Lung (tissue), 12 donors: ENCODE measurements around the gene KRTAP5-9. TPM values are rescaled to one million over a fixed set of nuclear protein-coding genes. Genes with fewer than 3 reads are reported as not detected.
A peak's percentile ranks its signal among the peaks of the same experiment; 100 is the strongest.
"Not testable (repeated sequence)": the region's sequence is repeated elsewhere in the genome, so short reads cannot be mapped to it uniquely, and the experiment has no call there.

Experiments used
- ATAC-seq: fragments of 200-7000 bp; cut with Tn5 transposase; one replicate; pipeline ENCODE4 v1.9.1; 2020; ENCODE audit warnings: moderate number of reproducible peaks; ENCODE audit not compliant: insufficient read depth, low FRiP score
- DNase-seq, 3 donors: peaks; one replicate each; pipeline ENCODE4 v3.0.0-alpha.2; 2013 to 2017
- H3K27ac ChIP-seq, 2 donors: one replicate each; pipeline ENCODE4 v1.5.1; 2013; ENCODE audit warnings: mild to moderate bottlenecking in 2 of 2, moderate library complexity in 2 of 2, control low read depth in 1 of 2, inconsistent platforms in 1 of 2, low read depth in 1 of 2, low read length in 1 of 2
- H3K27me3 ChIP-seq, 3 donors: one replicate each; pipeline ENCODE4 v1.5.1; 2013; ENCODE audit warnings: low read length in 2 of 3; ENCODE audit not compliant: control insufficient read depth in 3 of 3, insufficient read depth in 3 of 3
- H3K36me3 ChIP-seq, 4 donors: one replicate each; pipeline ENCODE4 v1.5.1; 2013; ENCODE audit warnings: low read length in 4 of 4, mild to moderate bottlenecking in 1 of 4, moderate library complexity in 1 of 4; ENCODE audit not compliant: control insufficient read depth in 4 of 4, insufficient read depth in 4 of 4
- H3K4me1 ChIP-seq, 5 donors: one replicate each; pipeline ENCODE4 v1.5.1; 2013; ENCODE audit warnings: low read length in 5 of 5, mild to moderate bottlenecking in 2 of 5, moderate library complexity in 1 of 5; ENCODE audit not compliant: control insufficient read depth in 5 of 5, insufficient read depth in 5 of 5
- H3K4me3 ChIP-seq: one replicate; pipeline ENCODE4 v1.5.1; 2013; ENCODE audit warnings: mild to moderate bottlenecking, control low read depth, moderate library complexity
- H3K9ac ChIP-seq, 2 donors: one replicate each; pipeline ENCODE4 v1.5.1; 2013; ENCODE audit warnings: low read length in 2 of 2, control low read depth in 1 of 2; ENCODE audit not compliant: insufficient read depth in 1 of 2
- H3K9me3 ChIP-seq, 4 donors: one replicate each; pipeline ENCODE4 v1.5.1; 2013; ENCODE audit warnings: low read length in 3 of 4, mild to moderate bottlenecking in 1 of 4, moderate library complexity in 1 of 4; ENCODE audit not compliant: control insufficient read depth in 4 of 4, insufficient read depth in 3 of 4
- CTCF ChIP-seq: IDR thresholded peaks from 2 replicates; pipeline ENCODE4 v1.5.1; 2012; ENCODE audit warnings: mild to moderate bottlenecking; ENCODE audit errors: control extremely low read depth, extremely low read depth
- WGBS, 2 donors: extraction: QIAGEN DNeasy Blood & Tissue Kit; methylation state at CpG; one replicate each; pipeline ENCODE4 v1.1.7; 2013; 5-methylcytosine and 5-hydroxymethylcytosine counted together
- polyA plus RNA-seq, 2 donors: library from polyadenylated mRNA; stranded (reverse); fragments of 200-250 nt; gene quantifications; one replicate each; pipeline ENCODE4 v1.2.1, GENCODE V29; 2013
- total RNA-seq, 2 donors: library from RNA; depleted of rRNA in 1 of 2; stranded (reverse); fragments of >200 nt in 1 of 2; gene quantifications; one replicate each; pipeline ENCODE4 v1.2.1, GENCODE V29; 2014 to 2021
- donor health status: control.
- donor health status: control.
- donor health status: Bipolar disorder and iron deficiency.
- donor health status: healthy.
- donor health status: DM: yes; HTN: yes; CAD: no.

Gene KRTAP5-9
- total and polyA plus RNA-seq, 4 donors: 0.13 to 0.52 (median 0.29) TPM

- ATAC-seq (no peak), DNase-seq (no peak)
- TF ChIP-seq CTCF: no peak
- no peak overlapping the region for H3K4me3 ChIP-seq
- no peak overlapping the region for H3K9ac ChIP-seq
- no peak overlapping the region for H3K27ac ChIP-seq
- no peaks in the 10 kb centered on the region for H3K4me1 ChIP-seq
- no peaks in the 10 kb centered on the region for H3K9me3 ChIP-seq
- WGBS, 2 donors: 91 to 96% methylated on average over 7 of the region's 7 CpGs
- no peaks in the 10 kb centered on the region for H3K36me3 ChIP-seq
- H3K27me3 ChIP-seq: peaks cover 0 to 5% (median 0%) of the 10 kb centered on the region in 3 donors
Observed at GRCh38 chr11:71577469-71578004, 29.3 kb downstream of the KRTAP5-9 start.

GRCh38 chr11:71579513-71579912, 31.3 kb downstream of the KRTAP5-9 start:
- WGBS, 2 donors: 69 to 72% methylated on average over 7 of the region's 7 CpGs

GRCh38 chr11:71580057-71581003, 32.1 kb downstream of the KRTAP5-9 start:
- TF ChIP-seq CTCF: peak; percentile 54
- H3K27ac ChIP-seq: no peak overlapping the region
- no peak overlapping the region for H3K4me3 ChIP-seq
- peaks cover 0 to 5% (median 0%) of the 10 kb centered on the region in 3 donors for H3K27me3 ChIP-seq
- no peaks in the 10 kb centered on the region for H3K9me3 ChIP-seq
- WGBS, 2 donors: 8 to 10% methylated on average over 8 of the region's 8 CpGs
- H3K9ac ChIP-seq: no peak overlapping the region
- DNase-seq: peak; percentile 63 to 86 (median 78)
- H3K4me1 ChIP-seq: no peaks in the 10 kb centered on the region
- peak; percentile 36 for ATAC-seq
- H3K36me3 ChIP-seq: no peaks in the 10 kb centered on the region

More at GRCh38 chr11:71579513-71579912, 31.3 kb downstream of the KRTAP5-9 start:
- not testable (repeated sequence) for H3K9me3 ChIP-seq, ATAC-seq, H3K27me3 ChIP-seq, H3K4me1 ChIP-seq, H3K4me3 ChIP-seq, H3K36me3 ChIP-seq, DNase-seq, H3K9ac ChIP-seq, H3K27ac ChIP-seq

- no peaks in the 10 kb centered on the region for H3K9me3 ChIP-seq
- DNase-seq (no peak), ATAC-seq (no peak)
- H3K9ac ChIP-seq: no peak overlapping the region
- no peak overlapping the region for H3K27ac ChIP-seq
- WGBS, 2 donors: 77 to 83% methylated on average over 4 of the region's 4 CpGs
- peaks cover 0 to 5% (median 0%) of the 10 kb centered on the region in 3 donors for H3K27me3 ChIP-seq
- no peak for TF ChIP-seq CTCF
- no peaks in the 10 kb centered on the region for H3K36me3 ChIP-seq
- no peaks in the 10 kb centered on the region for H3K4me1 ChIP-seq
- H3K4me3 ChIP-seq: no peak overlapping the region
Observed at GRCh38 chr11:71581826-71582225, 33.6 kb downstream of the KRTAP5-9 start.
